GM12873 (cell line): ENCODE data around the gene ITM2C.

Experiments used
- TF ChIP-seq, protein P1 (sequence below): IDR thresholded peaks from 2 replicates; pipeline ENCODE4 v1.5.1; 2012; ENCODE audit warnings: low read depth, mild to moderate bottlenecking, moderate library complexity, low read length, control low read depth; ENCODE audit not compliant: insufficient read depth; ENCODE audit errors: missing control alignments

The ITM2C gene

DNA sequence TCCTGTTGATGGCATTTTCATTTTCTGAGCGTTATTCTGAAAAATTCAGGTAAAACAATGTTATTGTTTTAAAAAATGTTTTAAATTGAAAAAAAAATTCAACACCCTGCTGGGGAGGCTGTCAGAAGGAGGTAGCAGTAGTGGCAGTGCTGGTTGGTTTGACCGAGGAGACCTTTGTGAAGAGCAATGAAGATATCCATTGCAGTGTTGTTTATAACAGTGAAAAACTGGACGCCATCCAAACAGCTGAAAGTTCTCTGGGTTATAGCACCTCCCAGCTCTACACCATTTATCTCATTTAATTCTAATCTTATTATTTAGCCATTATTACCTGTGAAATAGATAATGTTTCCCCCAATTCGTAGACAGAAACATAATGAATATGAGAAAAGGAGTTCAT lies 12.6 kb upstream of the ITM2C start:
- TF ChIP-seq, protein P1, sequence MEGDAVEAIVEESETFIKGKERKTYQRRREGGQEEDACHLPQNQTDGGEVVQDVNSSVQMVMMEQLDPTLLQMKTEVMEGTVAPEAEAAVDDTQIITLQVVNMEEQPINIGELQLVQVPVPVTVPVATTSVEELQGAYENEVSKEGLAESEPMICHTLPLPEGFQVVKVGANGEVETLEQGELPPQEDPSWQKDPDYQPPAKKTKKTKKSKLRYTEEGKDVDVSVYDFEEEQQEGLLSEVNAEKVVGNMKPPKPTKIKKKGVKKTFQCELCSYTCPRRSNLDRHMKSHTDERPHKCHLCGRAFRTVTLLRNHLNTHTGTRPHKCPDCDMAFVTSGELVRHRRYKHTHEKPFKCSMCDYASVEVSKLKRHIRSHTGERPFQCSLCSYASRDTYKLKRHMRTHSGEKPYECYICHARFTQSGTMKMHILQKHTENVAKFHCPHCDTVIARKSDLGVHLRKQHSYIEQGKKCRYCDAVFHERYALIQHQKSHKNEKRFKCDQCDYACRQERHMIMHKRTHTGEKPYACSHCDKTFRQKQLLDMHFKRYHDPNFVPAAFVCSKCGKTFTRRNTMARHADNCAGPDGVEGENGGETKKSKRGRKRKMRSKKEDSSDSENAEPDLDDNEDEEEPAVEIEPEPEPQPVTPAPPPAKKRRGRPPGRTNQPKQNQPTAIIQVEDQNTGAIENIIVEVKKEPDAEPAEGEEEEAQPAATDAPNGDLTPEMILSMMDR: no peak

DNA sequence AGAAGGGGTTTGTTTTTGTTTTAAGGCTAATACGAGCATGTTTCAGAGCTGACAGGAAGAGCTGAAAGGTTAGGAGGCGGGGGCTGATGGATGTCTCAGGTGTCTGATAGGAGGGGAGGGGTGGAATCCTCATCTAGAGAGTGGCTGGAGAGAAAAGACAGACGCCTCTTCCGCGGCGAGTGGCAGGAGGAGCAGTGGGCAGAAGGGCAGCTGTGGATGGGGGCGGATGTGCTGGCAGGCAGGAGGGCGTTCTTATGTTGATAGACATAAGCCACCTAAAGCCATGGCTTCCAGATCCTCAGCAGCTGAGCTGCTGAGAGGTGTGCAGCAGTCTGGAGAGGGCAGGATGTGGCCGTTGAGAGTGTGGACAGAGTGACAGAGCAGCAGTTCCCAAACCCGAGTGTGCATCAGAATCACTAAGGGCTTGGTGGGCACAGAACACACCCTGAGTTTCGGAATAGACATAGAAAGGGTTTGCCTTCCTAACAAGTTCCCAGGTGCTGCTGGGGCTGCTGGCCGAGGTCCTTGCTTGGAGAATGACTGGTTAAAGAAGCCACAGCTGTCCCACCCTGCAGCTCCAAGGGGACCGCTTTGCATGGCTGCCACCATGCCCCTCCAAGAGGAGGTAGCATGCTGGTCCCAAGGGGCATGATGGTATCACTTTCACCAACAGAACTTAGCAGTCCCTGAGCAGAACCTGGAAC lies 3.0 kb upstream of the ITM2C start:
- TF ChIP-seq, protein P1: no peak

DNA sequence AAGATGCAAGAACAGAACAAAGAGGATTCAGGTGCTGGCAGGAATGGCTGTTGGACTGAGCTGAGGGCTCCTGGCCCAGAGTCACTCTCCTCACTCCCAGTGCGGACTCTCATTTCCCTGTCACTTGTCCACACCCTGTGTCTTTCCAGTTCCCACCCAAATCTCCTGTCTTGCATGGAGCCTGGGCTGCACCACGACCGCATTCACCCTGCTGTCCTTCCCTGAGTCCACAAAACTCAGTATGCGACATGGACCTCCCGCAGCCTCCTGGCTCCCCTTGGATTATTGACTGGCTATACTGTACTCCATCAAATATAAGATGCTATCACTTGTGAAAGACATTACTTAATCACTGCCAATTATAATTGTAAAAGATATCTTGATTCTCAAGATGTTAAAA lies 2.5 kb upstream of the ITM2C start:
- TF ChIP-seq, protein P1: no peak

DNA sequence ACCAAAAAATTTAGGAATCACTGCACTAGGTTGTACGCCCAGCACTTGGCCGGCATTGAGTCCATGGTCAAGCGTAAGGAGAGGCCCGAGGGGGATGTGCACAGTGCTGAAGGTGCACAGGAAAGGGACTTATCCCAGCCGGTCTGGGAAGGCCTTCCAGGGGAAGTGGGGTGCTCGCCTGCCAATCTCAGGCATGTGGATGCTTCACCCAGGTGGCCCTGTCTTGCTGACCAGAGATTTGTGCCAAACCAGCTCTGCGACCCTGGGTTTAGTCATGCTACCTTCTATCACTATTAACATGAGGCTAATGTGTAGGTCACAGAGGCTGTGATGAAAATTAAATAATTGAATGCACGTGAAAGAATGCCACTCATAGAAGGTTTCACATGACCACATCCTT lies 1.7 kb upstream of the ITM2C start:
- TF ChIP-seq, protein P1: no peak

DNA sequence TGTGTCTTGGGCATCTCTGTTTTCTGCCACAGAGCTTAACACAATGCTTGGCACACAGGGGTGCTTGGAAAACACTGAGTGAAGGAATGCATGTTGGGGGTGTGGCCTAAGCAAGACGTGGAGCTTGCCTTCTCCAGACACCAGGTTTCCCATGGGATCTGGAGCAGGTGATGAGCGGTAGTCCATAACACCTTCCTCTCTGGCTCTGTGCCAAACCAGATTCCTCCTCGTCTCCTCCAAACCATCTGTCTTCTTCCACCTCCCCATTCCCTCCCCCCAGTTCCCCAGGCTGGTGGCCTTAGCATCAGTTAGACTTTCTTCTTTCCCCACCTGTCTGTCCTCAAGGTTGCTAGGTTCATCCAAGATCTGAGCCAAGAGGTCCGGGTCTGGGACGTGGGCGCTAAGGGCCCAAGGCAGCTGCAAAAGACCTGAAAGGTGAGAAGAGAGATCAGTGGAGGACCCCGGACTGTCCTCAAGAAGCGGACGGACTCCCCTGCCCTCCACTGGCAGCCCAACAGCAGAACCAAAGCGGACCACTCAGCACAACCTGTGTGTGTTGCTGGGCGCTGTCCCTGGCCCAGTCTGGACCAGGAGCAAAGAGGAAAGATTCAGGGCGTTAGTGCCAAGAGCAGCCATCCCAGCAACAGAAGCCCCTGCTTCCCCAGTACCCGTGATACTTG lies 1.2 kb upstream of the ITM2C start:
- TF ChIP-seq, protein P1: no peak

DNA sequence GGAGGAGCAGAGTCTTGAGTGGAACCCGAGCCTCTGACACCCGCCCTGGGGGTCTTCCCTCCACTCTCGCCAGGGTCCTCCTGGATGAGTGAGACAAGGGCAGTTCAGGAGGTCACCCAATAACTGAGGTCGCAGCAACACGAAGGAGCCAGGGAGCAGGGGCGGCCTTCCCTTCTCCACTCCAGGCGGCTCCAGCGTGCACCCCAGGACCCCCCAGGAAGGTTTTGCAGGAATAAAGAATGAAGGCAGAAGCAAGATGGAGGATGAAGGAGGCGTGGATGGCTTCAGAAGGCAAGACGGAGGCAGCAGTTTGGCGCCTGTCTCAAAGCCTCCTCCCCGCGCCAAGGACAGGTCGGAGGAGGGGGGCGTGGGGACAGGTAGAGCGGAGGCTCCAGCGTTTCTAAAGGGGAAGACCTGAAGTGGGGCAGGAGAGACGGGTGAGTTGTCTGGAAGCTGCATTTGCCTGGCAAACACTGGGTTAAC lies 579 bp upstream of the ITM2C start:
- TF ChIP-seq, protein P1: no peak

DNA sequence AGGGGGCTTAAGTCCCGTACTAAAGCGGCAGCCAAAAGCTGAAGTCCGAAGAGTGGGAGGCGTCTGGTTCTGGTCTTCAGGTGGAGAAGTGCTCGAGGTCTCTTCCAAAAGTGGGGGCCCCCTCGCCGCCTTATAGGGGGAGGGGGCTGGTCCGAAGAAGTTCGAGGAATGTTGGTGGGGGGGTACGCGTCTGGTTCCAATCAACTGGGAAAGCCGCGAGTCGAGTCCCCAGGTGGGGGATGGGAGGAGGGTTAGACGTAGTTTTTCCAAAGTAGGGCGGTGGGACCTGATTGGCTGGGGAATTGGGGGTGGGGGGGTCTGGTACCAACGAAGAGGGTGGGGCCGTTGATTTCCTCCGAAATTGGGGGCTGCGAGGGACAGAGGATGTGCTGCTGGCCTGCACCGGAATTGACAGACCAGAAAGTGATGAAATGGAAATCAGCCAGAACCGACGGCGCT lies 594 bp downstream of the ITM2C start:
- TF ChIP-seq, protein P1: no peak
